MM.1S (cell line): ENCODE data around the gene GNGT1.

ENCODE experiments used
- DNase-seq: peaks from one replicate; pipeline ENCODE4 v3.0.0-alpha.2; 2015
- H2AFZ ChIP-seq: fragments of 300-600 bp; sonication (generic); 2 replicates; pipeline ENCODE4 v1.6.0; 2016; ENCODE audit warnings: antibody characterized with exemption, low read length
- H3F3A ChIP-seq: fragments of 300-600 bp; sonication (generic); 2 replicates; pipeline ENCODE4 v1.6.1; 2016; ENCODE audit warnings: mild to moderate bottlenecking, antibody characterized with exemption, low read length, moderate library complexity, mixed read lengths; ENCODE audit not compliant: insufficient read depth
- H3K27ac ChIP-seq: fragments of 300-600 bp; sonication (generic); 2 replicates; pipeline ENCODE4 v1.5.1; 2016; ENCODE audit warnings: mild to moderate bottlenecking, low read length
- H3K27me3 ChIP-seq: fragments of 300-600 bp; sonication (generic); replicated peaks from 2 replicates; pipeline ENCODE4 v1.6.0; 2016; ENCODE audit warnings: low read length; ENCODE audit not compliant: insufficient read depth
- H3K36me3 ChIP-seq: fragments of 300-600 bp; sonication (generic); replicated peaks from 2 replicates; pipeline ENCODE4 v1.6.1; 2016; ENCODE audit warnings: mild to moderate bottlenecking, low read length, mixed read lengths; ENCODE audit not compliant: insufficient read depth
- H3K4me1 ChIP-seq: fragments of 300-600 bp; sonication (generic); 2 replicates; pipeline ENCODE4 v1.6.1; 2016; ENCODE audit warnings: low read length, mixed read lengths
- H3K4me2 ChIP-seq: fragments of 300-600 bp; sonication (generic); 2 replicates; pipeline ENCODE4 v1.6.0; 2016; ENCODE audit warnings: low read depth, low read length
- H3K4me3 ChIP-seq: fragments of 300-600 bp; sonication (generic); 2 replicates; pipeline ENCODE4 v1.5.1; 2016; ENCODE audit warnings: low read length, mixed read lengths
- H3K79me2 ChIP-seq: fragments of 300-600 bp; sonication (generic); 2 replicates; pipeline ENCODE4 v1.6.1; 2016; ENCODE audit warnings: mixed run types, low read length, mixed read lengths
- H3K9ac ChIP-seq: fragments of 300-600 bp; sonication (generic); 2 replicates; pipeline ENCODE4 v1.6.1; 2016; ENCODE audit warnings: low read length, mixed read lengths
- H3K9me2 ChIP-seq: fragments of 300-600 bp; sonication (generic); replicated peaks from 2 replicates; pipeline ENCODE4 v1.6.1; 2016; ENCODE audit warnings: mild to moderate bottlenecking, low read length, mixed read lengths; ENCODE audit not compliant: insufficient read depth
- H3K9me3 ChIP-seq: fragments of 300-600 bp; sonication (generic); replicated peaks from 2 replicates; pipeline ENCODE4 v1.6.1; 2016; ENCODE audit warnings: mild to moderate bottlenecking, low read length, mixed read lengths; ENCODE audit not compliant: insufficient read depth
- H4K20me1 ChIP-seq: fragments of 300-600 bp; sonication (generic); 2 replicates; pipeline ENCODE4 v1.6.1; 2016; ENCODE audit warnings: mild to moderate bottlenecking, low read length, moderate library complexity, mixed read lengths; ENCODE audit not compliant: insufficient read depth
- CTCF ChIP-seq: fragments of 300-600 bp; sonication (generic); IDR thresholded peaks from 2 replicates; pipeline ENCODE4 v1.5.1; 2016; ENCODE audit warnings: antibody characterized with exemption, low read length, mixed read lengths
- EZH2 ChIP-seq: fragments of 300-600 bp; sonication (generic); optimal IDR thresholded peaks from 2 replicates; pipeline ENCODE3; 2017; ENCODE audit warnings: low read depth, mild to moderate bottlenecking, antibody characterized with exemption, low read length, mixed read lengths
- EZH2phosphoT487 ChIP-seq: fragments of 300-600 bp; sonication (generic); IDR thresholded peaks from 2 replicates; pipeline ENCODE4 v1.6.1; 2018; ENCODE audit warnings: antibody characterized with exemption, low read length

Gene GNGT1

GRCh38 chr7:93906267-93906666 lies at the start of gene GNGT1:
Gene GNGT1, plus strand, starts transcription at chr7:93906567. Its CDS starts 180 bp downstream, at chr7:93906747.
- no peak for DNase-seq
- Histone ChIP-seq H3K9me2 (no peaks in the 10 kb centered on the region), H3K9ac (no peak within 1 kb of the TSS), H2AFZ (no peak within 1 kb of the TSS), H3K4me1 (no peaks in the 10 kb centered on the region), H3K27me3 (no peaks in the 10 kb centered on the region), H3K36me3 (no peaks in the 10 kb centered on the region), H3K79me2 (no peaks in the 10 kb centered on the region), H3K9me3 (no peaks in the 10 kb centered on the region), H3K4me3 (no peak within 1 kb of the TSS), H3K4me2 (no peak within 1 kb of the TSS), H3K27ac (no peak within 1 kb of the TSS), H4K20me1 (no peaks in the 10 kb centered on the region), H3F3A (no peaks in the 10 kb centered on the region)
- TF ChIP-seq CTCF (no peak), EZH2 (no peak), EZH2phosphoT487 (no peak)

- Histone ChIP-seq H3K4me1 (no peaks in the 10 kb centered on the region), H3K27me3 (no peaks in the 10 kb centered on the region), H3K9me2 (no peaks in the 10 kb centered on the region), H2AFZ (no peak overlapping the region), H3F3A (no peaks in the 10 kb centered on the region), H3K9me3 (no peaks in the 10 kb centered on the region), H4K20me1 (no peaks in the 10 kb centered on the region), H3K36me3 (no peaks in the 10 kb centered on the region), H3K79me2 (no peaks in the 10 kb centered on the region), H3K4me3 (no peak overlapping the region), H3K9ac (no peak overlapping the region), H3K4me2 (no peak overlapping the region), H3K27ac (no peak overlapping the region)
- TF ChIP-seq EZH2phosphoT487 (no peak), CTCF (no peak), EZH2 (no peak)
- no peak for DNase-seq
Observed at GRCh38 chr7:93858857-93859256, 47.5 kb upstream of the GNGT1 start.

- Histone ChIP-seq H3K79me2 (no peaks in the 10 kb centered on the region), H4K20me1 (no peaks in the 10 kb centered on the region), H3K9me2 (no peaks in the 10 kb centered on the region), H3K4me2 (no peak overlapping the region), H3K4me3 (no peak overlapping the region), H3K36me3 (no peaks in the 10 kb centered on the region), H3F3A (no peaks in the 10 kb centered on the region), H3K27me3 (no peaks in the 10 kb centered on the region), H3K4me1 (no peaks in the 10 kb centered on the region), H3K27ac (no peak overlapping the region), H2AFZ (no peak overlapping the region), H3K9me3 (no peaks in the 10 kb centered on the region), H3K9ac (no peak overlapping the region)
- TF ChIP-seq CTCF: no peak
- no peak for TF ChIP-seq EZH2
- TF ChIP-seq EZH2phosphoT487: no peak
- no peak for DNase-seq
Observed at GRCh38 chr7:93860261-93860660, 46.1 kb upstream of the GNGT1 start.
